ENCODE data around the gene NR6A1.

The NR6A1 gene

GRCh38 chr9:124684169-124684568, 86.9 kb downstream of the NR6A1 start:
- TF ChIP-seq CTCF (IDR thresholded peaks at IDR 0.05; ENCODE audit: low read depth, low read length) = no peak
- no peak for DNase-seq (ENCODE audit: extremely low read depth, low read depth)

GRCh38 chr9:124683043-124683442, 88.1 kb downstream of the NR6A1 start:
- TF ChIP-seq CTCF (IDR thresholded peaks at IDR 0.05; ENCODE audit: low read depth, low read length) = no peak
- no peak for DNase-seq (ENCODE audit: extremely low read depth, low read depth)

- no peak for TF ChIP-seq CTCF (IDR thresholded peaks at IDR 0.05; ENCODE audit: low read depth, low read length)
- no peak for DNase-seq (ENCODE audit: extremely low read depth, low read depth)
Measured at GRCh38 chr9:124680714-124681390, 90.3 kb downstream of the NR6A1 start.

- DNase-seq (ENCODE audit: extremely low read depth, low read depth) = no peak
- no peak for TF ChIP-seq CTCF (IDR thresholded peaks at IDR 0.05; ENCODE audit: low read depth, low read length)
Measured at GRCh38 chr9:124680049-124680448, 91.1 kb downstream of the NR6A1 start.

GRCh38 chr9:124676159-124676551, 95.0 kb downstream of the NR6A1 start:
- DNase-seq (ENCODE audit: extremely low read depth, low read depth) = no peak
- no peak for TF ChIP-seq CTCF (IDR thresholded peaks at IDR 0.05; ENCODE audit: low read depth, low read length)

GRCh38 chr9:124675261-124676158, 95.6 kb downstream of the NR6A1 start:
- DNase-seq (ENCODE audit: extremely low read depth, low read depth) = no peak
- TF ChIP-seq CTCF (IDR thresholded peaks at IDR 0.05; ENCODE audit: low read depth, low read length) = no peak

GRCh38 chr9:124674651-124675050, 96.5 kb downstream of the NR6A1 start:
- TF ChIP-seq CTCF (IDR thresholded peaks at IDR 0.05; ENCODE audit: low read depth, low read length) = no peak

More at GRCh38 chr9:124674651-124675050, 96.5 kb downstream of the NR6A1 start:
- DNase-seq (ENCODE audit: extremely low read depth, low read depth) = no peak
